Measurements from ENCODE around the gene TNRC6A. TPM values are rescaled to one million over a fixed set of nuclear protein-coding genes. Genes with fewer than 3 reads are reported as not detected.
A peak's percentile ranks its signal among the peaks of the same experiment; 100 is the strongest.
"Not testable (repeated sequence)": the region's sequence is repeated elsewhere in the genome, so short reads cannot be mapped to it uniquely, and the experiment has no call there.

TNRC6A gene
- total RNA-seq, 1 donor from 2014 or later: 92.5 TPM

GRCh38 chr16:24810951-24811843 is 81.7 kb downstream of the TNRC6A start:
- DNase-seq (ENCODE audit: low spot score, unreplicated experiment): no peak
- Mint-ChIP-seq H3K36me3 (ENCODE audit: insufficient read depth) (peaks cover 27% of the 10 kb centered on the region), H3K4me3 (ENCODE audit: low read depth) (no peak overlapping the region), H3K9me3 (ENCODE audit: low read depth) (no peaks in the 10 kb centered on the region), H3K4me1 (ENCODE audit: low read depth) (peaks cover 2% of the 10 kb centered on the region), H3K27me3 (no peaks in the 10 kb centered on the region), H3K27ac (peak overlapping the region; percentile 7)
- TF ChIP-seq CTCF (IDR thresholded peaks at IDR 0.05; ENCODE audit: unreplicated experiment): no peak

GRCh38 chr16:24812813-24813212 is 83.4 kb downstream of the TNRC6A start:
- H3K4me1 Mint-ChIP-seq (ENCODE audit: low read depth); H3K27ac Mint-ChIP-seq; H3K4me3 Mint-ChIP-seq (ENCODE audit: low read depth); H3K9me3 Mint-ChIP-seq (ENCODE audit: low read depth); DNase-seq (ENCODE audit: low spot score, unreplicated experiment); H3K27me3 Mint-ChIP-seq: not testable (repeated sequence)
- H3K36me3 Mint-ChIP-seq (ENCODE audit: insufficient read depth): peaks cover 28% of the 10 kb centered on the region

- Mint-ChIP-seq H3K4me1 (ENCODE audit: low read depth) (no peaks in the 10 kb centered on the region), H3K9me3 (ENCODE audit: low read depth) (no peaks in the 10 kb centered on the region), H3K27me3 (no peaks in the 10 kb centered on the region), H3K27ac (no peak overlapping the region), H3K36me3 (ENCODE audit: insufficient read depth) (peaks cover 34% of the 10 kb centered on the region), H3K4me3 (ENCODE audit: low read depth) (no peak overlapping the region)
- TF ChIP-seq CTCF (IDR thresholded peaks at IDR 0.05; ENCODE audit: unreplicated experiment): no peak
- no peak for DNase-seq (ENCODE audit: low spot score, unreplicated experiment)
Observed at GRCh38 chr16:24815021-24815420, 85.6 kb downstream of the TNRC6A start.

- Mint-ChIP-seq H3K36me3 (ENCODE audit: insufficient read depth) (peaks cover 34% of the 10 kb centered on the region), H3K27me3 (no peaks in the 10 kb centered on the region), H3K9me3 (ENCODE audit: low read depth) (no peaks in the 10 kb centered on the region), H3K4me1 (ENCODE audit: low read depth) (no peaks in the 10 kb centered on the region), H3K27ac (peak overlapping the region; percentile 68), H3K4me3 (ENCODE audit: low read depth) (no peak overlapping the region)
- TF ChIP-seq CTCF (IDR thresholded peaks at IDR 0.05; ENCODE audit: unreplicated experiment): no peak
- no peak for DNase-seq (ENCODE audit: low spot score, unreplicated experiment)
Observed at GRCh38 chr16:24816688-24817087, 87.2 kb downstream of the TNRC6A start.

- H3K27me3 Mint-ChIP-seq: no peaks in the 10 kb centered on the region
- no peaks in the 10 kb centered on the region for H3K9me3 Mint-ChIP-seq (ENCODE audit: low read depth)
- peaks cover 2% of the 10 kb centered on the region for H3K4me1 Mint-ChIP-seq (ENCODE audit: low read depth)
- TF ChIP-seq CTCF (IDR thresholded peaks at IDR 0.05; ENCODE audit: unreplicated experiment): no peak
- H3K4me3 Mint-ChIP-seq (ENCODE audit: low read depth): no peak overlapping the region
- peaks cover 37% of the 10 kb centered on the region for H3K36me3 Mint-ChIP-seq (ENCODE audit: insufficient read depth)
- H3K27ac Mint-ChIP-seq: no peak overlapping the region
- DNase-seq (ENCODE audit: low spot score, unreplicated experiment): no peak
Observed at GRCh38 chr16:24819462-24820040, 90.1 kb downstream of the TNRC6A start.

Data from progenitor cell of endocrine pancreas (in vitro differentiated cells).